VCaP (cell line): Measurements from ENCODE around the gene METTL8.

ENCODE experiments used
- H3K27ac ChIP-seq: fragments of 450-650 bp; 2 replicates; pipeline ENCODE4 v1.5.1; 2017
- TF ChIP-seq, protein P1 (sequence below): fragments of 450-650 bp; conservative IDR thresholded peaks from 2 replicates; pipeline ENCODE4 v1.5.1; 2017; ENCODE audit warnings: mild to moderate bottlenecking, moderate library complexity

Gene METTL8

DNA sequence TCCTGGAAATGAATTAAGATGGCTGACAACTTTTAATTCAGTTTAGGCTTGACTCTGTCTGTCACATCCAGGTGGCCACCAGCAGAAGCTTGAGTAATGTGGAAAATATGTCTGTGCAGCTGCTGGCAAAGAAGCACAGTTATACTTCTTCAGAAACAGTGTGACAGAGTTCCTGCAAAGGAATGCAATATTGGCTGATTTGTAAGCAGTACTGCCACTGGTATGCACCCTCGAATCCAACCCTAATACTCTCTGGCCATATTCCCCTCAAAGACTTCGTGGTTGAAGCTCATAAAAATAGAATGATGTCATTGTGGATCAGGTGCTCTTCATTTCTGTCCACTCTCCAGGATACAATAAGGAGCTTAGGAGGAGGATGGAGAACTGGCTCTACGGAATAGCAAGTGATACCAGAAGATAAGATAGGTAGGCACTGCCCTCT, 86.2 kb downstream of the METTL8 start:
- TF ChIP-seq, protein P1, sequence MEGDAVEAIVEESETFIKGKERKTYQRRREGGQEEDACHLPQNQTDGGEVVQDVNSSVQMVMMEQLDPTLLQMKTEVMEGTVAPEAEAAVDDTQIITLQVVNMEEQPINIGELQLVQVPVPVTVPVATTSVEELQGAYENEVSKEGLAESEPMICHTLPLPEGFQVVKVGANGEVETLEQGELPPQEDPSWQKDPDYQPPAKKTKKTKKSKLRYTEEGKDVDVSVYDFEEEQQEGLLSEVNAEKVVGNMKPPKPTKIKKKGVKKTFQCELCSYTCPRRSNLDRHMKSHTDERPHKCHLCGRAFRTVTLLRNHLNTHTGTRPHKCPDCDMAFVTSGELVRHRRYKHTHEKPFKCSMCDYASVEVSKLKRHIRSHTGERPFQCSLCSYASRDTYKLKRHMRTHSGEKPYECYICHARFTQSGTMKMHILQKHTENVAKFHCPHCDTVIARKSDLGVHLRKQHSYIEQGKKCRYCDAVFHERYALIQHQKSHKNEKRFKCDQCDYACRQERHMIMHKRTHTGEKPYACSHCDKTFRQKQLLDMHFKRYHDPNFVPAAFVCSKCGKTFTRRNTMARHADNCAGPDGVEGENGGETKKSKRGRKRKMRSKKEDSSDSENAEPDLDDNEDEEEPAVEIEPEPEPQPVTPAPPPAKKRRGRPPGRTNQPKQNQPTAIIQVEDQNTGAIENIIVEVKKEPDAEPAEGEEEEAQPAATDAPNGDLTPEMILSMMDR: no peak
- H3K27ac ChIP-seq: peak overlapping the region; percentile 72

DNA sequence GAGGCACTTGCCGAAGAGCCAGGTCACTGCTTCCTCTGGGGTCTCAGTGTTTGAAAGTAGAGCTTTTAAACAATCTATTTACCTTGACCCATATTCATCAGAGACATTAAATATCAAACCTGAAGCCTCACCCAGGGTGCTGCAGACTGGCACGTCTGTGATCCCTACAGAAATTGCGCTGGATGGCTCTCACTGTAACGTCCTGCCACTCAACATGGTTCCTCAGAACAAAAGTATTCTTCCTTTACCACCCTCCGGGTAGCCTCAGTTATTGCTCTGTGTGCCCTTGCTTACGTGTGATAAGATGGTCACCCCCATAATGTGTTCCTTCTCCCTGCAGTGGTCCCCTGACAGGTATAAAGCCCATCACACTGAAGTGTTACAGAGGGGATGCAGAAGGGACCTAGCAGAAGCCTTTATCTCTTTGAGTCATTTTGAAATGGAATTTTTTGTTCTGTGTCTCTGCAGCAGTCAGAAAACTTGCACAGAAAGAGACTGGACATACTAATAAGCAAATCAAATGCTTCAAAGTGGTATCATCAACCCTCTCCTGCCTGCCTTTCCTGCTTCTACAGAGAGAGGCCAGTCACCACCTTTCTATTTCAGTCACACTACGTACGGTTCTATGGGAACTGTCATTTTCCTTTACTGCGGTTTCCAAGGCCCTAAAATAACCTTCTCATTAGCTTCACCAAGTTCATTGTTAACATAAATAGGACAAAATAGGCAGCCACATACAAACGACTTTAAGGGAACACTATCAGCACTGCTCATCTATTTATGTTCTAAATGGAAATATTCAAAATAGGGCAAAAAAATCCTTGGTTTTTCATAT, 86.8 kb downstream of the METTL8 start:
- H3K27ac ChIP-seq: peak overlapping the region; percentile 72
- TF ChIP-seq, protein P1: no peak

DNA sequence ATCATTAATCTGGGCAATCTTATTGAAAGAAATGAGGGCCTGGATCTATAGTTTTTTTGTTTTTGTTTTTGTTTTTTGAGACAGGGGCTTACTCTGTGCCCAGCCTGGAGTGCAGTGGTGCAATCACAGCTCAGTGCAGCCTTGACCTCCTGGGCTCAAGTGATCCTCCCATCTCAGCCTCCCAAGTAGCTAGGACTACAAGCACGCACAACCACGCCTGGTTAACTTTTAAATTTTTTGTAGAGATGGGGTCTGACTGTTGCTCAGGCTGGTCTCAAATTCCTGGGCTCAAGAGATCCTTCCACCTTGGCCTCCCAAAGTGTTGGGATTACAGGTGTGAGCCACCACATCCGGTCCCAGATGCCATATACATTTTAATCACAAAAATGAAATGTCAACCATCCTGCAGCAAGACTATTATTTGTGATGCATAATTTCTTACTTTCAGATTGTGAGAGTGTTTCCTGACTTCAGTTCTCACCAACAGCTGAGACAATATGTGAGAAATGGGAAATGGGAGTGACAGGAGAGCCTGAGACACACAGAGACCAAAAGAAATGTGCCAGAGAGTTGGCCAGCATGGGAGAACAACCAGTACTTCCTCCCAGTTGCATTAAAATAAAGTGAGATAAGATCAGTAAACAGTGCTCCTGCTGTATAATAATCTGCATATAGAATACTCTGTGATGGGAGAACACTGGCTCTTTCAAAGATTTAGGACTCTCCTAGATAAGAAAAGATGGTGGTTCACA, 87.6 kb downstream of the METTL8 start:
- peak overlapping the region; percentile 72 for H3K27ac ChIP-seq
- TF ChIP-seq, protein P1: no peak

DNA sequence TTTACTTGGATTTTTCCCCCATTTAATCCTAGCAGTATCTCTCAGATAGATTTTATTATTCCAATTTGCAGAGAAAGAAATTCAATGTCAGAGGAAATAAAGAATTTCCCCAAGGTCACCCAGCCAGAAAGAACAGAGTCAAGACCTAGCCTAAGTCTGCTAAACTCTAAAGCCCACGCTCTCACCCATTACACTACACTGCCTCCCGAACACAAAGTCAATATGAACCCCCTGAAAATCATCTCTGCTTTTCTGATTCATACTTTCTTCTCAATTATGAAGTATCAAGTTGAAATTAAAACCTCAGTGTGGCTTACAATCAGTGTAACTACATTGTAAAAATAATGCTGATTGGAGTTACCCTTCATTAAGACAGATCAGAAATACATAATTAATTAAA, 89.6 kb downstream of the METTL8 start:
- peak overlapping the region; percentile 72 for H3K27ac ChIP-seq
- TF ChIP-seq, protein P1: no peak

DNA sequence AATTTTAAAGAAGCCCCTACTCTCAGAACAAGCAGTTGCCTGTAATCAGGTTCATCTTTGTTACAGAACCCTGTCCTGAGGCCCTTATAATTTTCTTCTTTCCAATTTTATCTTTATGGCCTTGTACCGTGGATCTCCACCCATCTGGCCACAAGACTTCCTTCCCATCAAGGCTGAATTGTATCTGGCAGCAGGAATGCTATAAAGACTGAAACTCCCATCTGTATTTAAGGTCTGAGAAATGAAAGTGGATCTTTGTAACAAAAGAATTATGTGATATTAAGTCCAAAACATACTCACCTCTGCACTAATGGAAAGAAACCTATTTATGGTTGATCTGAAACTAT, 91.8 kb downstream of the METTL8 start:
- H3K27ac ChIP-seq: no peak overlapping the region; the same call in 1 of the 2 replicates
- TF ChIP-seq, protein P1: no peak

DNA sequence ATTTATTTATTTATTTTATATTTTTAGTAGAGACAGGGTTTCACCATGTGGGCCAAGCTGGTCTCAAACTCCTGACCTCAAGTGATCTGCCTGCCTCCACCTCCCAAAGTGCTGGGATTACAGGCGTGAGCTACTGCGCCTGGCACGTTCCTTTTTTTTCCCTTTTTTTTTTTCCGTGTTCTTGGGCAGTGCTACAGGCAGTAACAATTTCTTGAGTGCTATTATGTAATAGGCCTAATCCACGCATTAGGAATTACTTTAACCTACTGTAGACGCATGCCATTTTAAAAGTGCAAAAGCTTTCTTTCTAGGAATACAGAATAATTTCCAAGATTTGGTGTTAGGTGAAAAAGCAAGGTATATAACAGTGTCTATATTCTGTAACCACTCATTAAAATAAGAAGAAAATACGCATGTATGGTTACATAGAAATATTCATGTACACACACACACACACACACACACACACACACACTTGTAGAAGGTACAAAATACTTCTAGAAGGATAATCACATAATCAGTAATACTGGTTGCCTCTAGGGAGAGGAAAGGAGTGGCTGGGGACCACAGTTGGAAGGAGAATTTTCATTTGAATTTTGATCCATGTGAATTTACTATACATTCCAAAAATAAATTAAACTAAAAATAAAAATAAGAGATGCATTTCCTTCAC, 92.3 kb downstream of the METTL8 start:
- TF ChIP-seq, protein P1: no peak

DNA sequence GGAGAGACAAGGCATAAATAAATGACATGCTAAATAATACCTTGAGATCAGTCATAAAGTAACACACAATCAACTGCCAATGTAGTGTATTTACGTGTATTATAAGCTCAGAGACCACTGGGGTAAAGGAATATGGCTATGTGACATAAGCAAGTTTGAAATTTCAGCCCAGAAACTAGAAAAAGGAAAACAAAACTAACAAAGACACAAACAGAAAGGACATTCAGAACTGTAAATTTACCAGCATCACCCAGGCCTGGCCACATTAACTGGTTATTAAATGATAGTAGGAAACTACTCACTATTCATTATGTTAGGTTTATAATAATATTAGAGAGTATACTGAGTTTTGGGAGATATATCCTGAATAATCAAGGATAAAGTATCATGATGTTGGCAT, 98.8 kb downstream of the METTL8 start:
- H3K27ac ChIP-seq: no peak overlapping the region
- TF ChIP-seq, protein P1: no peak

More for the DNA sequence above, 92.3 kb downstream of the METTL8 start:
- H3K27ac ChIP-seq: no peak overlapping the region; the same call in 1 of the 2 replicates
